GM18867 (cell line): ENCODE results near the gene CDK5RAP1.
"Not testable (repeated sequence)": the region's sequence is repeated elsewhere in the genome, so short reads cannot be mapped to it uniquely, and the experiment has no call there.

Experiments
- ATAC-seq: cut with Tn5 transposase; IDR thresholded peaks from one replicate; pipeline ENCODE4 v1.9.1; 2021; ENCODE audit warnings: mild to moderate bottlenecking, moderate library complexity; ENCODE audit not compliant: unreplicated experiment

The CDK5RAP1 gene

GRCh38 chr20:33389326-33389725 lies 12.0 kb downstream of the CDK5RAP1 start:
- not testable (repeated sequence) for ATAC-seq

GRCh38 chr20:33388268-33388667 lies 13.1 kb downstream of the CDK5RAP1 start:
- ATAC-seq = no peak

- no peak for ATAC-seq
Observed at GRCh38 chr20:33387177-33387576, 14.1 kb downstream of the CDK5RAP1 start.

GRCh38 chr20:33386673-33387072 lies 14.6 kb downstream of the CDK5RAP1 start:
- ATAC-seq = no peak

- no peak for ATAC-seq
Observed at GRCh38 chr20:33377366-33377765, 24.0 kb downstream of the CDK5RAP1 start.

GRCh38 chr20:33373735-33374605 lies 27.3 kb downstream of the CDK5RAP1 start:
- ATAC-seq = no peak

GRCh38 chr20:33372993-33373441 lies 28.3 kb downstream of the CDK5RAP1 start:
- no peak for ATAC-seq

GRCh38 chr20:33370291-33370690 lies 31.0 kb downstream of the CDK5RAP1 start:
- ATAC-seq = no peak

GRCh38 chr20:33362898-33363297 lies 38.4 kb downstream of the CDK5RAP1 start:
- ATAC-seq = no peak

- ATAC-seq = no peak
Observed at GRCh38 chr20:33359399-33360261, 41.7 kb downstream of the CDK5RAP1 start.

GRCh38 chr20:33353013-33353402 lies 48.3 kb downstream of the CDK5RAP1 start:
- ATAC-seq = no peak

GRCh38 chr20:33352258-33353012 lies 48.9 kb downstream of the CDK5RAP1 start:
- ATAC-seq = no peak

- no peak for ATAC-seq
Observed at GRCh38 chr20:33351696-33352095, 49.6 kb downstream of the CDK5RAP1 start.

- ATAC-seq = no peak
Observed at GRCh38 chr20:33349493-33349892, 51.8 kb downstream of the CDK5RAP1 start.

- no peak for ATAC-seq
Observed at GRCh38 chr20:33348136-33348937, 53.0 kb downstream of the CDK5RAP1 start.

GRCh38 chr20:33345342-33345741 lies 56.0 kb downstream of the CDK5RAP1 start:
- no peak for ATAC-seq

- no peak for ATAC-seq
Observed at GRCh38 chr20:33343521-33343920, 57.8 kb downstream of the CDK5RAP1 start.

- no peak for ATAC-seq
Observed at GRCh38 chr20:33339515-33340058, 61.7 kb downstream of the CDK5RAP1 start.

- ATAC-seq = no peak
Observed at GRCh38 chr20:33338467-33339258, 62.7 kb downstream of the CDK5RAP1 start.
